ENCODE data around the gene ME2. TPM values are rescaled to one million over a fixed set of nuclear protein-coding genes. Genes with fewer than 3 reads are reported as not detected.

ME2 gene
- total and polyA plus RNA-seq, 8 donors, result 16.6 to 100 (median 58.5) TPM

DNA sequence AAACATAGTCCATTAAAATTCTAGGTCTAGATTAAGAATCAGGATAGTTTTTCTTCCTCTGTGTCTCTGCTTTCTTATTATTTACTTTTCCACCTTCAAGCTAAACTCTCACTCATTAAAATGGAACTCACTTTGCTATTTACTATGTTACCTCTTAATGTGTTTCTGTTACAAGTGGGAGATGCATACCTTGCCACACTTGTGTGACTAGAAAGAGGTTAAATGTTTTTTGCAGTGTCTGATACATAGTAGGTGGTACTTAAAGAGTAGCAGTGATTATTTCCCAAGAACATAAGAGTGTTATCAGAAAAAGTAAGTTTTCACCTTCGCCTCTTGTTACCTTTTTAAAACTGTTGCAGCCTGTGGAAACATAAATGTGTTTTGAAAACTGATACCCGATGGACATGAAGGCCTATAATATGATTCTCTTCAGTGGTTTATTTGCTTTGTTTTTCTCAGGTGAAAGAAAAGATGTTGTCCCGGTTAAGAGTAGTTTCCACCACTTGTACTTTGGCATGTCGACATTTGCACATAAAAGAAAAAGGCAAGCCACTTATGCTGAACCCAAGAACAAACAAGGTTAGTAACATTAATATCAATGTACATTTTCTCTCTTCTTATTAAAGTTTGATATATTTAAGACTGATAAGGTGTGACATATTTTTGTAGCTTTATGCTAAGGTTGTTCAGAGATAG lies 16.6 kb downstream of the ME2 start:
- no peaks in the 10 kb centered on the region for H3K27me3 ChIP-seq
- intact Hi-C loops (cut with DNase I; ENCODE audit: low total_unique reads), result no loop called here
- TF ChIP-seq EP300 (IDR thresholded peaks at IDR 0.05) (no peak), POLR2AphosphoS5 (IDR thresholded peaks at IDR 0.05) (no peak), POLR2A (IDR thresholded peaks at IDR 0.05) (no peak)
- TF ChIP-seq, protein P1, sequence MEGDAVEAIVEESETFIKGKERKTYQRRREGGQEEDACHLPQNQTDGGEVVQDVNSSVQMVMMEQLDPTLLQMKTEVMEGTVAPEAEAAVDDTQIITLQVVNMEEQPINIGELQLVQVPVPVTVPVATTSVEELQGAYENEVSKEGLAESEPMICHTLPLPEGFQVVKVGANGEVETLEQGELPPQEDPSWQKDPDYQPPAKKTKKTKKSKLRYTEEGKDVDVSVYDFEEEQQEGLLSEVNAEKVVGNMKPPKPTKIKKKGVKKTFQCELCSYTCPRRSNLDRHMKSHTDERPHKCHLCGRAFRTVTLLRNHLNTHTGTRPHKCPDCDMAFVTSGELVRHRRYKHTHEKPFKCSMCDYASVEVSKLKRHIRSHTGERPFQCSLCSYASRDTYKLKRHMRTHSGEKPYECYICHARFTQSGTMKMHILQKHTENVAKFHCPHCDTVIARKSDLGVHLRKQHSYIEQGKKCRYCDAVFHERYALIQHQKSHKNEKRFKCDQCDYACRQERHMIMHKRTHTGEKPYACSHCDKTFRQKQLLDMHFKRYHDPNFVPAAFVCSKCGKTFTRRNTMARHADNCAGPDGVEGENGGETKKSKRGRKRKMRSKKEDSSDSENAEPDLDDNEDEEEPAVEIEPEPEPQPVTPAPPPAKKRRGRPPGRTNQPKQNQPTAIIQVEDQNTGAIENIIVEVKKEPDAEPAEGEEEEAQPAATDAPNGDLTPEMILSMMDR (IDR thresholded peaks at IDR 0.05), result no peak
- no peak overlapping the region for H3K4me3 ChIP-seq
- peak overlapping the region in 4 of 5 donors; percentile 36 to 62 (median 60) for H3K27ac ChIP-seq
- H3K36me3 ChIP-seq, result peaks cover 0 to 34% (median 32%) of the 10 kb centered on the region in 4 donors
- WGBS, 5 donors, result 33 to 61% (median 54%) methylated on average over 4 of the region's 4 CpGs
- DNase-seq, result no peak
- peaks cover 0 to 35% (median 3%) of the 10 kb centered on the region in 4 donors for H3K4me1 ChIP-seq
- H3K9me3 ChIP-seq, result peaks cover 0 to 6% (median 0%) of the 10 kb centered on the region in 4 donors

DNA sequence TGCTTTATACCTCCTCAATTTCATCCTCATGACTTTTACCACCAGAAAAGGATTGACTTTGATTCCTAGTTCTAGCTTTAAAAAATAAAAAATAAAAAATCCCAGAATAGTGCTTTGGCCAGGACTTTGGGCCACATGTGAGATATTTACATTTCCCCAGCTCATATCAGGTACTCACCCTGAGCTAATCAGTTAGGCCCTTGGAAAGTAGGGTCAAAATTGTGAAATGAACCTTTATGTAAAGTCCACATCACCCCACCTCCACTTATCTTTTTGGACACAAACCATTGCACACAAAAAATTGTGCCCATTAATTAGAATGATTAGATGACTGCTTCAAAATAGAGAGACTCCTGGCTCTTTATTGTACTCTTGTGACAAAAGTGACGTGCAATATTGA lies 17.2 kb downstream of the ME2 start:
- DNase-seq, result peak in 1 of 2 donors; percentile 22
- peaks cover 0 to 34% (median 32%) of the 10 kb centered on the region in 4 donors for H3K36me3 ChIP-seq
- no peaks in the 10 kb centered on the region for H3K27me3 ChIP-seq
- peaks cover 2 to 41% (median 8%) of the 10 kb centered on the region in 4 donors for H3K4me1 ChIP-seq
- H3K4me3 ChIP-seq, result no peak overlapping the region
- intact Hi-C loops (cut with DNase I; ENCODE audit: low total_unique reads), result no loop called here
- no peaks in the 10 kb centered on the region for H3K9me3 ChIP-seq
- WGBS, 5 donors, result 30 to 74% (median 45%) methylated on average over 1 of the region's 1 CpG
- peak overlapping the region in 4 of 5 donors; percentile 36 to 62 (median 60) for H3K27ac ChIP-seq
- TF ChIP-seq, protein P1 (IDR thresholded peaks at IDR 0.05), result no peak
- TF ChIP-seq POLR2AphosphoS5 (IDR thresholded peaks at IDR 0.05), result peak in 2 of 3 donors; percentile 13 to 67
- no peak for TF ChIP-seq EP300 (IDR thresholded peaks at IDR 0.05)
- no peak for TF ChIP-seq POLR2A (IDR thresholded peaks at IDR 0.05)

DNA sequence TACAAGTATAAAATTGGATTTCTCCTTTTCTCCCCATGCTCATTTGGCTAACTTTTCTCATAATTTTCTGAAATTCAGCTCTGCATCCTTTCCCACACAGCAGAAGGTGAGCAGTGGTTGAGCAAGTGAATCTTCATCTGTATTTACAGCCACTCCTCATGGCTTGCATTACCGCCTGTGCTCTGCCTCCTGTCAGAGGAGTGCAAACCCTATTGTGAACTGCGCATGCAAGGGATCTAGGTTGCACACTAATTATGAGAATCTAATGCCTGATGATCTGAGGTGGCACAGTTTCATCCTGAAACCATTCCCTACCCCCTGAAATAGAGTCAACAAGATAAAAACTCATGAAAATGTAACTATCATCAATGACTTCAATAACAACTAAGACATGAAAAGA lies 20.0 kb downstream of the ME2 start:
- no peak for DNase-seq
- intact Hi-C loops (cut with DNase I; ENCODE audit: low total_unique reads), result no loop called here
- no peak overlapping the region for H3K4me3 ChIP-seq
- no peak overlapping the region for H3K27ac ChIP-seq
- peaks cover 0 to 34% (median 32%) of the 10 kb centered on the region in 4 donors for H3K36me3 ChIP-seq
- no peaks in the 10 kb centered on the region for H3K9me3 ChIP-seq
- H3K4me1 ChIP-seq, result peaks cover 5 to 57% (median 14%) of the 10 kb centered on the region in 4 donors
- H3K27me3 ChIP-seq, result no peaks in the 10 kb centered on the region
- TF ChIP-seq, protein P1 (IDR thresholded peaks at IDR 0.05), result no peak
- WGBS, 5 donors, result 94 to 100% (median 97%) methylated on average over 2 of the region's 2 CpGs

DNA sequence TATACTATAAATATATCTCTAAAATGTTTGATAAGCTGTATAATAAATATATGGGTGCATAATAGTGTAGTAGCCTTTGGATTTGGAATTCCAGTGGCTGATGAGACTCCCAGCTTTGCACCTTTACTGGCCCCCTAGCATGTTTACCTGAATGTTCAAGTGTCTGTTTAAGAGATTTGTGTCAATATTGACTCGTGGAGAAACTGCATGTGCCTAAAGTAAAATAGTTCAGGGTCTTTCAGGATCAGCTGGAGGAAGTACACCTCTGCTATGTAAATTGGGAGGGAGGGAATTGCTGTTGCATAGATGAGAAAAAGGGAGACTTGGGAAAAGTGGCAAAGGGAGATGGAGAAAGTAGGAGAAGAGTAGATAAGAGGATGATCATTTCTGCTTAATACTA lies 23.9 kb downstream of the ME2 start:
- 21 to 41% (median 30%) methylated on average over 1 of the region's 1 CpG for WGBS, 5 donors
- intact Hi-C loops (cut with DNase I; ENCODE audit: low total_unique reads), result no loop called here
- Histone ChIP-seq H3K27ac (no peak overlapping the region), H3K4me1 (peaks cover 5 to 27% (median 14%) of the 10 kb centered on the region in 4 donors), H3K27me3 (no peaks in the 10 kb centered on the region), H3K9me3 (peaks cover 0 to 9% (median 5%) of the 10 kb centered on the region in 4 donors), H3K4me3 (no peak overlapping the region), H3K36me3 (peaks cover 4 to 38% (median 30%) of the 10 kb centered on the region in 4 donors)
- TF ChIP-seq POLR2AphosphoS5 (IDR thresholded peaks at IDR 0.05) (no peak), EP300 (IDR thresholded peaks at IDR 0.05) (no peak)
- TF ChIP-seq, protein P1 (IDR thresholded peaks at IDR 0.05), result no peak
- DNase-seq, result no peak

Data from stomach (tissue), 9 donors.